ENCODE results near the gene TMEM87A. TPM values are rescaled to one million over a fixed set of nuclear protein-coding genes. Genes with fewer than 3 reads are reported as not detected.

The TMEM87A gene
- total RNA-seq, 2 experiments from 2014 or later: 39.2 to 40.3 TPM

- Mint-ChIP-seq H3K27me3 (no peaks in the 10 kb centered on the region), H3K9me3 (no peaks in the 10 kb centered on the region), H3K4me1 (peaks cover 12% of the 10 kb centered on the region), H3K36me3 (ENCODE audit: low read depth) (peaks cover 49% of the 10 kb centered on the region), H3K4me3 (no peak overlapping the region), H3K27ac (no peak overlapping the region)
- POLR2A ChIA-PET: interaction anchor here (4.2 kb wide), 1 partner anchor 11 kb away, joined by 19 read pairs; the partner anchor contains the start of genes GANC and TMEM87A
- no peak for DNase-seq
- CTCF ChIA-PET: no interaction called here
Measured at GRCh38 chr15:42283671-42284070, 10.4 kb upstream of the TMEM87A start.

DNA sequence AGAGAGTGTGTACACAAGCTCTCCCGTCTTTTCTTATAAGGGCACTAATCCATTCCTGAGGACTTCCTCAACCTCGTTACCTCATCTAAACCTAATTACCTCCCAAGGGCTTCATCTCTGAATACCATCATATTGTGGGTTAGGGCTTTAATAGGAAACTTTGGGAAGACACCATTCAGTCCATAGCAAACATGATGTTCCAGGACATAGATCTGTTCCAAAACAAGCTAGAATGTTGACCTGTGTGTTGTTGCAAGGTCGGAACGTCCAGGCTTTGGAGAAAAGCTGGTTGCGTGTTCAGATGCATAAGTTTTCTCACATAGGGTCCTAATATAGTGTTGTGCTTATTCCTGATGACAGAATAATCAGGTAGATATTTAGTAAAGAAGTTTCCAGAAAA is 9.7 kb upstream of the TMEM87A start:
- POLR2A ChIA-PET: interaction anchor here (4.2 kb wide), 1 partner anchor 10 kb away, joined by 19 read pairs; the partner anchor contains the start of genes GANC and TMEM87A
- CTCF ChIA-PET: no interaction called here

GRCh38 chr15:42282344-42282743 is 9.1 kb upstream of the TMEM87A start:
- H3K4me1 Mint-ChIP-seq: peaks cover 13% of the 10 kb centered on the region
- H3K4me3 Mint-ChIP-seq: no peak overlapping the region
- peaks cover 42% of the 10 kb centered on the region for H3K36me3 Mint-ChIP-seq (ENCODE audit: low read depth)
- no peak for DNase-seq
- CTCF ChIA-PET: no interaction called here
- POLR2A ChIA-PET: interaction anchor here (4.2 kb wide), 1 partner anchor 9 kb away, joined by 19 read pairs; the partner anchor contains the start of genes GANC and TMEM87A
- no peak overlapping the region for H3K27ac Mint-ChIP-seq
- H3K27me3 Mint-ChIP-seq: no peaks in the 10 kb centered on the region
- no peaks in the 10 kb centered on the region for H3K9me3 Mint-ChIP-seq

More for the DNA sequence above, 9.7 kb upstream of the TMEM87A start:
- H3K36me3 Mint-ChIP-seq (ENCODE audit: low read depth): peaks cover 47% of the 10 kb centered on the region
- no peak overlapping the region for H3K4me3 Mint-ChIP-seq
- no peak overlapping the region for H3K27ac Mint-ChIP-seq
- H3K4me1 Mint-ChIP-seq: peaks cover 13% of the 10 kb centered on the region
- H3K27me3 Mint-ChIP-seq: no peaks in the 10 kb centered on the region
- H3K9me3 Mint-ChIP-seq: no peaks in the 10 kb centered on the region
- no peak for DNase-seq

- Mint-ChIP-seq H3K27me3 (no peaks in the 10 kb centered on the region), H3K27ac (no peak overlapping the region), H3K9me3 (no peaks in the 10 kb centered on the region), H3K36me3 (ENCODE audit: low read depth) (peaks cover 30% of the 10 kb centered on the region), H3K4me1 (peaks cover 28% of the 10 kb centered on the region), H3K4me3 (no peak overlapping the region)
- ChIA-PET POLR2A (no interaction called here), CTCF (no interaction called here)
- no peak for DNase-seq
Measured at GRCh38 chr15:42279234-42279723, 6.0 kb upstream of the TMEM87A start.

DNA sequence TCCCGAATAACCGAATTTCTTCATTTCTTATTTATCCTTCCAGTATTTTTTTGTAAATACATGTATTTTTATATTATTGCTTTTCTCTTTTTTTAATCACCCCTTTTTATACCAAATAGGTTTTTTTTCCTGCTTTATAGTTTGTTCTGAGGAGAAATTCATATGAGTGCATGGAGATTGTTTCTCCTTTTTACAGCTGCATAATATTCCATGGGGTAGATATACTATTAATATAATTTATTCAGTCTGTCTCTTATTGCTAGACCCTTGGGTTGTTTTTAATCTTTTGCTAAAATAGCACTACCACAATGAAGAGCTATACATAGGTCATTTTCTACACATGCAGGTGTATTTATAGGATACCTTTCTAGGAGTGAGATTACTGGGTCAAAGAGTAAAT is 3.5 kb upstream of the TMEM87A start:
- H3K4me1 Mint-ChIP-seq: peaks cover 34% of the 10 kb centered on the region
- ChIA-PET CTCF (interaction anchor here (0.8 kb wide), 1 partner anchor 1322 kb away, joined by 3 read pairs; no protein-coding TSS in a partner anchor), POLR2A (interaction anchor here (1.8 to 4.2 kb wide), 2 partner anchors 16 to 69 kb away, joined by 4 to 35 read pairs; partner anchors contain the start of gene VPS39)
- no peaks in the 10 kb centered on the region for H3K9me3 Mint-ChIP-seq
- no peak overlapping the region for H3K27ac Mint-ChIP-seq
- peaks cover 26% of the 10 kb centered on the region for H3K36me3 Mint-ChIP-seq (ENCODE audit: low read depth)
- no peak overlapping the region for H3K4me3 Mint-ChIP-seq
- no peaks in the 10 kb centered on the region for H3K27me3 Mint-ChIP-seq
- no peak for DNase-seq

- no peak for DNase-seq
- Mint-ChIP-seq H3K4me3 (peak overlapping the region; percentile 96), H3K9me3 (no peaks in the 10 kb centered on the region), H3K4me1 (peaks cover 40% of the 10 kb centered on the region), H3K36me3 (ENCODE audit: low read depth) (peaks cover 31% of the 10 kb centered on the region), H3K27ac (peak overlapping the region; percentile 66), H3K27me3 (no peaks in the 10 kb centered on the region)
- ChIA-PET CTCF (interaction anchor here (0.8 to 1.4 kb wide), 2 partner anchors 215 to 1321 kb away, joined by 3 to 4 read pairs; partner anchors contain the start of gene ZNF106), POLR2A (interaction anchor here (0.6 to 4.2 kb wide), 6 partner anchors 17 to 339 kb away, joined by 3 to 35 read pairs (median 4); partner anchors contain the start of genes HAUS2, LRRC57 and VPS39)
Measured at GRCh38 chr15:42275780-42276391, 2.7 kb upstream of the TMEM87A start.

GRCh38 chr15:42274702-42274989 is 1.4 kb upstream of the TMEM87A start:
- no peaks in the 10 kb centered on the region for H3K27me3 Mint-ChIP-seq
- H3K36me3 Mint-ChIP-seq (ENCODE audit: low read depth): peaks cover 25% of the 10 kb centered on the region
- POLR2A ChIA-PET: interaction anchor here (0.6 to 4.2 kb wide), 7 partner anchors 67 to 942 kb away, joined by 3 to 35 read pairs (median 3); partner anchors contain the start of genes HAUS2, LRRC57, NUSAP1 and OIP5
- no peaks in the 10 kb centered on the region for H3K9me3 Mint-ChIP-seq
- CTCF ChIA-PET: no interaction called here
- peak overlapping the region; percentile 96 for H3K4me3 Mint-ChIP-seq
- H3K27ac Mint-ChIP-seq: peak overlapping the region; percentile 98
- DNase-seq: no peak
- peaks cover 46% of the 10 kb centered on the region for H3K4me1 Mint-ChIP-seq

DNA sequence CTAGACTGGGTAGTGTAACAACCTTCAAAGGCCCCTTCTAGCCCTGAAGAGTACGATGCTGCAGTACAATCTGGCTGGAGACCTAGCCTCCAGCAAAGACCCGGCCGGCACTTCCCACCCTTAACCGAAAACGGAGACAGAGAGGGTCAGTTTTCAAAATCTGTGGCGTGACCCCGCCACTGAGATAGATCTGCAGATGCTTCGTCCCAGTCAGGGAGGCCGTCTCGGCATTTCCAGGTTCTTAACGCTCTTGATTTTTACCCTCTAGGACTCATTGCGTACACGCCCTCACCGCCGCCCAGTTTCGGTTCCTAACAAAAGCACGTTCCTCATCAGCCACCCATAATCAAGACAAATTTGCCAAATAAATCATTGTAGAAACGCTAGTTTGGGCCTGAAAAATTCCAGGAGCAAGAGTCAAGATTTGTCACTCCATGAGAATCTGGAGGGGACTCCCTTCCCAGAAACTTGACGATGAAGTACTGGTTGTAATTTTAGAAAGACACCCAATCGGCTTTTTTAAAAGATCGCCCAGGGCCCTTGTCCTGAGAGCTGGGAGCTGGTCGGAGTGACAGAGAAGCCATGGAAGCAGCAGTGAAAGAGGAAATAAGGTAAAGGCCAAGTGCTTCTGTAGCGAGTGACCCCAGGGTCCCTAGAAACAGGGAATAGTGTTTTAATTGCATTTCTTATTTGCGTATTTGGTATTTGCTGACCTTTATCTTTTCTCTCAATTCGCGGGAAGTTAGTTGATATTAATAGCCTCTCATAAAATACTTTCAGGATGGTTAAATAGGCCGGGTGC is 868 bp upstream of the TMEM87A start:
- Mint-ChIP-seq H3K9me3 (no peaks in the 10 kb centered on the region), H3K4me1 (peaks cover 43% of the 10 kb centered on the region), H3K27me3 (no peaks in the 10 kb centered on the region), H3K4me3 (peak overlapping the region; percentile 96), H3K27ac (peak overlapping the region; percentile 98), H3K36me3 (ENCODE audit: low read depth) (peaks cover 24% of the 10 kb centered on the region)
- CTCF ChIA-PET: interaction anchor here (0.6 kb wide), 1 partner anchor 1219 kb away, joined by 3 read pairs; the partner anchor contains the start of gene TP53BP1
- POLR2A ChIA-PET: interaction anchor here (0.6 to 4.2 kb wide), 25 partner anchors 9 to 1709 kb away, joined by 3 to 35 read pairs (median 4); partner anchors contain the start of genes HAUS2, LRRC57, SNAP23 and STARD9
- DNase-seq: peak; percentile 75

DNA sequence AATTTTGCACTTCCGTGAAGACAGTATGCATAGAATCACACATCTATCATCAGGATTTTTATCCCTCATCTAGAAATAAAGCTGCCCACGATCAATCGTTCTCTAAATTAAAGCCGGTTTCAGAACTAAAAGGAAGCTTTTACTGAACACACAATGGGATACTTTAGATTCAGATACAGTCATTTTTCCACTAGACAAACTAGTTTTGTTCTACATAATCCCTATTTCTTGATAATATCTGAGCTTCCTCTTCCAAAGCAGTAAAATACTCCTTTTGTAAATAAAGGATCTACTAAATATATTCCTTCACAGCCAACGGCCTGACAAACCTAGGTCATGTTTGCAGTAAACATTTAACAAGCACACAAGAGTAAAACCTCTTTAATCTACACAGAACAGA is 2.2 kb downstream of the TMEM87A start:
- no peaks in the 10 kb centered on the region for H3K27me3 Mint-ChIP-seq
- H3K27ac Mint-ChIP-seq: peak overlapping the region; percentile 28
- POLR2A ChIA-PET: interaction anchor here (1.0 to 1.5 kb wide), 3 partner anchors 9 to 220 kb away, joined by 3 to 5 read pairs (median 4); partner anchors contain the start of gene ZNF106
- CTCF ChIA-PET: no interaction called here
- H3K4me3 Mint-ChIP-seq: peak overlapping the region; percentile 26
- H3K36me3 Mint-ChIP-seq (ENCODE audit: low read depth): peaks cover 38% of the 10 kb centered on the region
- no peak for DNase-seq
- no peaks in the 10 kb centered on the region for H3K9me3 Mint-ChIP-seq
- H3K4me1 Mint-ChIP-seq: peaks cover 41% of the 10 kb centered on the region

DNA sequence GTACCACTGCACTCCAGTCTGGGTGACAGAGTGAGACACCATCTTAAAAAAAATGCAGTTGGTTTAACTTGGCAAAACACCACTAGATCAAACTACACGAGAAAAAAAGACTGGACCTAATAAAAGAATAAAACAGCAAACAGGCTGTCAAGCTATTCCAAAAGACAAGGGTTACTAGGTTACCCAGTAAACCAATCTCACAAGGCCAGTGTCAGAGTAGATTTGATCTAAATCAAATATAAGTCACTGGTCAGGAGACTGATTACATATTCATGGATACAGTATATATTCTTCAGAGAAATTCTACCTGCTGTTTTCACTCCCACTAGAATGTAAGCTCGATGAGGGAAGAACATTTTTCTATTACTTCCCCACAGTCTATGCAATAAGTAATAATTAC is 2.7 kb downstream of the TMEM87A start:
- Mint-ChIP-seq H3K4me1 (peaks cover 41% of the 10 kb centered on the region), H3K27ac (no peak overlapping the region), H3K9me3 (no peaks in the 10 kb centered on the region), H3K4me3 (no peak overlapping the region), H3K27me3 (no peaks in the 10 kb centered on the region), H3K36me3 (ENCODE audit: low read depth) (peaks cover 43% of the 10 kb centered on the region)
- ChIA-PET POLR2A (interaction anchor here (1.0 to 1.5 kb wide), 3 partner anchors 9 to 220 kb away, joined by 3 to 5 read pairs (median 4); partner anchors contain the start of gene ZNF106), CTCF (no interaction called here)
- no peak for DNase-seq

DNA sequence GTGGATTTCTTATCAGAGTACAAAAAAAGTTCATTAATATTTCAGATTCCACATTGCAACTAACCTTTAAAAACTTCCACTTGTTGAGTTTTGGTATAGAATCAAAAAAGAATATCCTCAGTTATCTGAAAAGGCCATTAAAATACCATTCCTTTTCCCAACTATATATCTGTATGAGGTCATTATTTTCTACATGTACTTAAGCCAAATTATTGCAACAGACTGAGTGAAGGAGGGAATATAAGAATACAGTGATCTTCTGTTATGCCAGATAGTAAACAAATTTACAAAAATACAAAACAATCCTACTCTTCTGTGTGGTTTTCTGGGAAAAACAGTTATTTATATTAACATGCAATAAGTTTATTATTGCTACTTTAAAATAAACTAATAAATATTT is 5.9 kb downstream of the TMEM87A start:
- POLR2A ChIA-PET: no interaction called here
- Mint-ChIP-seq H3K27ac (no peak overlapping the region), H3K9me3 (no peaks in the 10 kb centered on the region), H3K4me1 (peaks cover 40% of the 10 kb centered on the region), H3K27me3 (no peaks in the 10 kb centered on the region), H3K36me3 (ENCODE audit: low read depth) (peaks cover 61% of the 10 kb centered on the region), H3K4me3 (no peak overlapping the region)
- DNase-seq: no peak
- CTCF ChIA-PET: no interaction called here

DNA sequence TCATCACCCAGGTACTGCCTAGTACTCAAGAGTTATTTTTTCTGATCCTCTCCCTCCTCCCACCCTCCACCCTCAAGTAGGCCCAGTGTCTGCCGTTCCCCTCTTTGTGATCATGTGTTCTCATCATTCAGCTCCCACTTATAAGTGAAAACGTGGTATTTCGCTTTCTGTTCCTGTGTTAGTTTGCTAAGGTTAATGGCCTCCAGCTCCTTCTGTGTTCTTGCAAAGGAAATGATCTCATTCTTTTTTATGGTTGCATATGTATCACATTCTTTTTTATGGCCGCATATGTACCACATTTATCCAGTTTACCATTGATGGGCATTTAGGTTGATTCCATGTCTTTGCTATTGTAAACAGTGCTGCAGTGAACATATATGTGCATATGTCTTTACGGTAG is 8.4 kb downstream of the TMEM87A start:
- ChIA-PET POLR2A (interaction anchor here (1.0 kb wide), 1 partner anchor 9 kb away, joined by 5 read pairs; the partner anchor contains the start of genes GANC and TMEM87A), CTCF (no interaction called here)
- H3K36me3 Mint-ChIP-seq (ENCODE audit: low read depth): peaks cover 68% of the 10 kb centered on the region
- DNase-seq: no peak
- no peaks in the 10 kb centered on the region for H3K27me3 Mint-ChIP-seq
- peaks cover 21% of the 10 kb centered on the region for H3K4me1 Mint-ChIP-seq
- H3K27ac Mint-ChIP-seq: no peak overlapping the region
- no peaks in the 10 kb centered on the region for H3K9me3 Mint-ChIP-seq
- no peak overlapping the region for H3K4me3 Mint-ChIP-seq

DNA sequence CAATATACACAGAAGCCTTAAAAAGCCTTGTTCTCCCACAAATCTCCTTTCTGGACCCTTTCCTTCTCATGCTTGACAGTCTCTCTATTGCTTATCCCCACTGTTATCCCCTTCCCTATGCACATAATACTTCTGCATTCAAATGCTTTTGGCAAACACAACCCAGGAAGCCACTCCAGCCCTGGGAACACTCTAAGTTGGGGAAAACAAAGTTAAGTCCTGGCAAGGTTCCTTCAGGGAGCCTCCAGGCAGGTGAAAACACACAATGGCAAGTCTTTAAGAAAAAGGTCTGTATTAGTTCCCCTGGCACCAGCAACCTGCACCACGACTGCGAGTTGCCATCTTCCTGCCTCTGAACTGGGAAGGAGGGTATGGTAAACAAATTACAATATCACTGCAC is 19.9 kb downstream of the TMEM87A start:
- H3K4me1 Mint-ChIP-seq: no peaks in the 10 kb centered on the region
- peaks cover 68% of the 10 kb centered on the region for H3K36me3 Mint-ChIP-seq (ENCODE audit: low read depth)
- H3K4me3 Mint-ChIP-seq: no peak overlapping the region
- CTCF ChIA-PET: no interaction called here
- POLR2A ChIA-PET: no interaction called here
- no peak overlapping the region for H3K27ac Mint-ChIP-seq
- no peaks in the 10 kb centered on the region for H3K27me3 Mint-ChIP-seq
- peaks cover 18% of the 10 kb centered on the region for H3K9me3 Mint-ChIP-seq
- DNase-seq: no peak
